ENCODE results near the gene MAST3.
A peak's percentile ranks its signal among the peaks of the same experiment; 100 is the strongest.

Gene MAST3

GRCh38 chr19:18193388-18194180, 96.0 kb downstream of the MAST3 start:
- no peaks in the 10 kb centered on the region for H3K4me1 ChIP-seq (ENCODE audit: control insufficient read depth, insufficient read depth, low read length)
- peak overlapping the region; percentile 76 for H3K4me3 ChIP-seq (ENCODE audit: low read depth, low read length)
- ChIA-PET POLR2A (interaction anchor here (0.6 to 2.3 kb wide), 14 partner anchors 10 to 370 kb away, joined by 3 to 8 read pairs (median 4); partner anchors contain the start of genes JUND, MAST3 and RAB3A), CTCF (interaction anchor here (0.6 to 2.9 kb wide), 9 partner anchors 10 to 217 kb away, joined by 3 to 16 read pairs (median 5); partner anchors contain the start of gene RAB3A)
- H3K36me3 ChIP-seq (ENCODE audit: control insufficient read depth in 2 of 2, insufficient read depth in 1 of 2, low read length in 2 of 2): peaks cover 0 to 22% of the 10 kb centered on the region in 2 experiments; a peak in 2 of 3 replicates
- H3K9me3 ChIP-seq (ENCODE audit: control insufficient read depth, insufficient read depth, low read depth, low read length): no peaks in the 10 kb centered on the region
- peak overlapping the region; percentile 27; the same call in 1 of the 2 replicates for H3K27ac ChIP-seq (ENCODE audit: extremely low read depth, low read depth, low read length)
- TF ChIP-seq ZNF561 (tag by site-specific recombination; IDR thresholded peaks at IDR 0.05; ENCODE audit: borderline replicate concordance) (no peak), SP2 (tag by site-specific recombination; IDR thresholded peaks at IDR 0.05) (peak; percentile 5), ZNF610 (tag by site-specific recombination; IDR thresholded peaks at IDR 0.05; ENCODE audit: borderline replicate concordance) (0 out of 2 replicates have a peak, but pooled peaks have one; percentile 67), ZBTB26 (tag by site-specific recombination; optimal IDR thresholded peaks at IDR 0.05) (peak; percentile 33), PATZ1 (tag by site-specific recombination; IDR thresholded peaks at IDR 0.05) (no peak), ZNF645 (tag by site-specific recombination; IDR thresholded peaks at IDR 0.05) (no peak), BCL11A (tag by site-specific recombination; IDR thresholded peaks at IDR 0.05; ENCODE audit: low read depth) (peak; percentile 93), ZBTB17 (tag by site-specific recombination; IDR thresholded peaks at IDR 0.05) (no peak), ZIC2 (tag by site-specific recombination; IDR thresholded peaks at IDR 0.05) (peak; percentile 72), GLI2 (tag by site-specific recombination; IDR thresholded peaks at IDR 0.05; ENCODE audit: borderline replicate concordance, low read depth) (no peak), SCRT2 (tag by site-specific recombination; IDR thresholded peaks at IDR 0.05) (peak; percentile 24; the same call in 1 of the 2 replicates), ZNF280D (tag by site-specific recombination; IDR thresholded peaks at IDR 0.05) (0 out of 2 replicates have a peak, but pooled peaks have one; percentile 11), ZNF76 (tag by site-specific recombination; IDR thresholded peaks at IDR 0.05; ENCODE audit: borderline replicate concordance, low read depth) (peak; percentile 50; the same call in 1 of the 2 replicates), KLF17 (tag by site-specific recombination; IDR thresholded peaks at IDR 0.05) (peak; percentile 53; the same call in 1 of the 2 replicates), YY2 (tag by site-specific recombination; IDR thresholded peaks at IDR 0.05) (peak; percentile 84), SP7 (tag by site-specific recombination; IDR thresholded peaks at IDR 0.05) (peak; percentile 32; the same call in 1 of the 2 replicates), ZXDB (tag by site-specific recombination; IDR thresholded peaks at IDR 0.05) (0 out of 2 replicates have a peak, but pooled peaks have one; percentile 43), CTCF (tag by site-specific recombination; IDR thresholded peaks at IDR 0.05) (0 out of 2 replicates have a peak, but pooled peaks have one; percentile 29), ZNF335 (tag by site-specific recombination; conservative IDR thresholded peaks at IDR 0.05) (peak; percentile 56; the same call in 1 of the 2 replicates), ZNF692 (tag by site-specific recombination; IDR thresholded peaks at IDR 0.05) (peak; percentile 55), GLIS1 (tag by site-specific recombination; IDR thresholded peaks at IDR 0.05) (peak; percentile 28; the same call in 1 of the 2 replicates), ZNF600 (tag by site-specific recombination; IDR thresholded peaks at IDR 0.05) (peak; percentile 62; the same call in 1 of the 2 replicates), YY1 (tag by site-specific recombination; IDR thresholded peaks at IDR 0.05) (peak; percentile 81; the same call in 1 of the 2 replicates)

Measured in HEK293 (cell line).